ENCODE measurements around the gene BIRC6.

BIRC6 gene

DNA sequence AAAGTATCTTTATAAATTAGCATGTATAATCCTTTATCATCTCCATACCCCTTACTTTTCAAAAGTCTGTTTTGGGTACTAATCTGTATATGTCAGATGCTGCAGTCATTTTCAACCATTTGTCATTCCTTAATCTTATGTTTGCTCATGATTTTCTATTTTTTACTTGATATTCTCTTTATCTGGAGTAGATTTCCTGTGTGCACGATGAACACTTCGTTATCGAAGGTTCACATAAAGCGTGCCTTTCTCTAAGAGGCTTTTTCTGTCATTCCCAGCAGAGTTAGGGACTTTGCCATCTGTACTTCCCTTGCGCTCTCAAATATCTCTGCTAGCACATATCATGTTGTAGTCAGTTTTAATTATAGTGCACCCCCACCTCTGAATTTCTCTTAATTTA is 123.2 kb downstream of the BIRC6 start:
- TF ChIP-seq FOXP2 (optimal IDR thresholded peaks at IDR 0.05; ENCODE audit: borderline replicate concordance, extremely low read depth, extremely low read length, insufficient read depth) (no peak), TAF1 (IDR thresholded peaks at IDR 0.05; ENCODE audit: borderline replicate concordance, insufficient read depth, low read length) (no peak), POLR2AphosphoS5 (IDR thresholded peaks at IDR 0.05; ENCODE audit: low read depth, low read length) (no peak), SIN3A (IDR thresholded peaks at IDR 0.05; ENCODE audit: borderline replicate concordance, insufficient read depth, low read length) (no peak)
- TF ChIP-seq, protein P1, sequence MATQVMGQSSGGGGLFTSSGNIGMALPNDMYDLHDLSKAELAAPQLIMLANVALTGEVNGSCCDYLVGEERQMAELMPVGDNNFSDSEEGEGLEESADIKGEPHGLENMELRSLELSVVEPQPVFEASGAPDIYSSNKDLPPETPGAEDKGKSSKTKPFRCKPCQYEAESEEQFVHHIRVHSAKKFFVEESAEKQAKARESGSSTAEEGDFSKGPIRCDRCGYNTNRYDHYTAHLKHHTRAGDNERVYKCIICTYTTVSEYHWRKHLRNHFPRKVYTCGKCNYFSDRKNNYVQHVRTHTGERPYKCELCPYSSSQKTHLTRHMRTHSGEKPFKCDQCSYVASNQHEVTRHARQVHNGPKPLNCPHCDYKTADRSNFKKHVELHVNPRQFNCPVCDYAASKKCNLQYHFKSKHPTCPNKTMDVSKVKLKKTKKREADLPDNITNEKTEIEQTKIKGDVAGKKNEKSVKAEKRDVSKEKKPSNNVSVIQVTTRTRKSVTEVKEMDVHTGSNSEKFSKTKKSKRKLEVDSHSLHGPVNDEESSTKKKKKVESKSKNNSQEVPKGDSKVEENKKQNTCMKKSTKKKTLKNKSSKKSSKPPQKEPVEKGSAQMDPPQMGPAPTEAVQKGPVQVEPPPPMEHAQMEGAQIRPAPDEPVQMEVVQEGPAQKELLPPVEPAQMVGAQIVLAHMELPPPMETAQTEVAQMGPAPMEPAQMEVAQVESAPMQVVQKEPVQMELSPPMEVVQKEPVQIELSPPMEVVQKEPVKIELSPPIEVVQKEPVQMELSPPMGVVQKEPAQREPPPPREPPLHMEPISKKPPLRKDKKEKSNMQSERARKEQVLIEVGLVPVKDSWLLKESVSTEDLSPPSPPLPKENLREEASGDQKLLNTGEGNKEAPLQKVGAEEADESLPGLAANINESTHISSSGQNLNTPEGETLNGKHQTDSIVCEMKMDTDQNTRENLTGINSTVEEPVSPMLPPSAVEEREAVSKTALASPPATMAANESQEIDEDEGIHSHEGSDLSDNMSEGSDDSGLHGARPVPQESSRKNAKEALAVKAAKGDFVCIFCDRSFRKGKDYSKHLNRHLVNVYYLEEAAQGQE (IDR thresholded peaks at IDR 0.05; ENCODE audit: insufficient read depth in 1 of 2, low read depth in 2 of 2, low read length in 2 of 2) = no peak

DNA sequence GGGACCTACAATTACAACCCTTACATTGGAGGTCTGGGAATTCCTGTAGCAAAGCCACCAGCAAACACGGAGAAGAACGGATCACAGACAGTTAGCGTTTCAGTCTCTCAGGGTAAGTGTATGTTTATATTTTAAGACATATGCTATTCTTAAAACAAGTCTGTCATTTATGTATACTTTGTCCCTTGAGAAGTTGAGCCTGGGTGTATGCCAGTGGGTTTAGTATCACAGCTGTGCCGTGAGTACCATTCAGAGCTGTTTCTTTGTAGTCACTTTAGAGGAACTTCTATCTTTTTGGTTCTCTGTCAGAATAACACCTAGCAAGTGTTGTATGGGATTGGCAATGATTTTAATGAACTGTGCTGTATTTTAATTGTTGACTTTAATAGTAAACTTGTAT is 125.6 kb downstream of the BIRC6 start:
- TF ChIP-seq SIN3A (IDR thresholded peaks at IDR 0.05; ENCODE audit: borderline replicate concordance, insufficient read depth, low read length) = no peak
- no peak for TF ChIP-seq TAF1 (IDR thresholded peaks at IDR 0.05; ENCODE audit: borderline replicate concordance, insufficient read depth, low read length)
- TF ChIP-seq POLR2AphosphoS5 (IDR thresholded peaks at IDR 0.05; ENCODE audit: low read depth, low read length) = no peak
- TF ChIP-seq FOXP2 (optimal IDR thresholded peaks at IDR 0.05; ENCODE audit: borderline replicate concordance, extremely low read depth, extremely low read length, insufficient read depth) = no peak
- TF ChIP-seq, protein P1 (IDR thresholded peaks at IDR 0.05; ENCODE audit: insufficient read depth in 1 of 2, low read depth in 2 of 2, low read length in 2 of 2) = no peak

DNA sequence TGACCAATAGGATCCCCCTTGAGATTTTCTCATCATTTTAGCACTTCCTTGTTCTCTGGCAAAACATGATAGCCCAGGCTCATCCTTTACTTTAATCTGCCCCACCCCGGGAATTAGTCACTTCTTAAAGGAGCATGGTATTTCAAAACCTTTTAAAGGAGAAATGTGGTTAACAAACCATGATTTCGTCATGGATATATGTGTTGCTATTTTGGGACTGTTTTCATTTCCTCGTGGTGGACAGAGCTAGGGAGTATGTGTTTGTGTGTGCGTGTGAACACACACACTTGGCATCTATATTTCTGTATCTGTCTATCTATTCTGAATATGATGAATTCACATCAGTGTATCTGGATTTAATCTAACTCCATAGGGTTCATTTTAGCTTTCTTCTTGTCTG is 128.1 kb downstream of the BIRC6 start:
- TF ChIP-seq POLR2AphosphoS5 (IDR thresholded peaks at IDR 0.05; ENCODE audit: low read depth, low read length) = no peak
- TF ChIP-seq TAF1 (IDR thresholded peaks at IDR 0.05; ENCODE audit: borderline replicate concordance, insufficient read depth, low read length) = no peak
- TF ChIP-seq, protein P1 (IDR thresholded peaks at IDR 0.05; ENCODE audit: insufficient read depth in 1 of 2, low read depth in 2 of 2, low read length in 2 of 2) = no peak
- TF ChIP-seq FOXP2 (optimal IDR thresholded peaks at IDR 0.05; ENCODE audit: borderline replicate concordance, extremely low read depth, extremely low read length, insufficient read depth) = no peak
- no peak for TF ChIP-seq SIN3A (IDR thresholded peaks at IDR 0.05; ENCODE audit: borderline replicate concordance, insufficient read depth, low read length)

DNA sequence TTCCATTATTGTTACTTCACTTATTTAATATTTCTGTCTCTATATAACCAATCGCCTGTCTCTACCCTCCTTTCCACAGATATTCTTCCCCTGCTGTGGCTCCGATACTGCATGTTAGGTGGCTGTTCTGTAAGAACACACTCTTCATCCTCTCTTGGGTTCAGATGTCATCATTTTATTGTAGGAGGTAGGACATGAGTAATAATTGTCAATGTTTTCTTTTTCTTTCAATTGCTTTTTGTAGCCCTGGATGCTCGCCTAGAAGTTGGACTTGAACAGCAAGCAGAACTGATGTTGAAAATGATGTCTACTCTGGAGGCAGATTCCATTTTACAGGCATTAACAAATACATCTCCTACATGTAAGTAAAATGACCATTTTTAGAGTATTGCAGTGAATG is 128.6 kb downstream of the BIRC6 start:
- TF ChIP-seq SIN3A (IDR thresholded peaks at IDR 0.05; ENCODE audit: borderline replicate concordance, insufficient read depth, low read length) (no peak), POLR2AphosphoS5 (IDR thresholded peaks at IDR 0.05; ENCODE audit: low read depth, low read length) (no peak), FOXP2 (optimal IDR thresholded peaks at IDR 0.05; ENCODE audit: borderline replicate concordance, extremely low read depth, extremely low read length, insufficient read depth) (no peak), TAF1 (IDR thresholded peaks at IDR 0.05; ENCODE audit: borderline replicate concordance, insufficient read depth, low read length) (no peak)
- TF ChIP-seq, protein P1 (IDR thresholded peaks at IDR 0.05; ENCODE audit: insufficient read depth in 1 of 2, low read depth in 2 of 2, low read length in 2 of 2) = no peak

DNA sequence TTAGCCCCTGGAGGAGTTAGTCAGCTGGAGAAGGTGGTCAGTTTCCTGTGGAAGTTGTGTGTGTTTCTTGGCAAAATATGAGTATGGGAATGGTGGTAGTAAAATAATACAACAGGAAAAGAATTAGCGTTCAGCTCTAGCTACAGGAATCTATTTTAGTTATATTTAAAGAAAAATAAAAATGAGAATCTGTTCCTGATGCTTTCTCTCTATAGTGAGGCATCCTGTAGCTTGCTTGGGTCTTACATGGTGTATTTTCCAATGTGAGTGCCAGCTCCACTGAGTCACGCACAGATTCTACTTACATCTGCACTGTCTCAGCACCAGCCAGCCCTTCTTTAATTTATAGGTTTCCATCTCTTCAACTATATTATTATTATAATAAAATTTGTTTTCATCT is 132.2 kb downstream of the BIRC6 start:
- TF ChIP-seq, protein P1 (IDR thresholded peaks at IDR 0.05; ENCODE audit: insufficient read depth in 1 of 2, low read depth in 2 of 2, low read length in 2 of 2) = no peak
- TF ChIP-seq FOXP2 (optimal IDR thresholded peaks at IDR 0.05; ENCODE audit: borderline replicate concordance, extremely low read depth, extremely low read length, insufficient read depth) = no peak
- no peak for TF ChIP-seq TAF1 (IDR thresholded peaks at IDR 0.05; ENCODE audit: borderline replicate concordance, insufficient read depth, low read length)
- TF ChIP-seq SIN3A (IDR thresholded peaks at IDR 0.05; ENCODE audit: borderline replicate concordance, insufficient read depth, low read length) = no peak
- no peak for TF ChIP-seq POLR2AphosphoS5 (IDR thresholded peaks at IDR 0.05; ENCODE audit: low read depth, low read length)
